HG03469 (cell line): ENCODE data around the gene ANKK1.

Experiments
- ATAC-seq: cut with Tn5 transposase; IDR thresholded peaks from one replicate; pipeline ENCODE4 v1.9.1; 2021; ENCODE audit warnings: mild to moderate bottlenecking, moderate library complexity, moderate number of reproducible peaks; ENCODE audit not compliant: unreplicated experiment

Gene ANKK1

DNA sequence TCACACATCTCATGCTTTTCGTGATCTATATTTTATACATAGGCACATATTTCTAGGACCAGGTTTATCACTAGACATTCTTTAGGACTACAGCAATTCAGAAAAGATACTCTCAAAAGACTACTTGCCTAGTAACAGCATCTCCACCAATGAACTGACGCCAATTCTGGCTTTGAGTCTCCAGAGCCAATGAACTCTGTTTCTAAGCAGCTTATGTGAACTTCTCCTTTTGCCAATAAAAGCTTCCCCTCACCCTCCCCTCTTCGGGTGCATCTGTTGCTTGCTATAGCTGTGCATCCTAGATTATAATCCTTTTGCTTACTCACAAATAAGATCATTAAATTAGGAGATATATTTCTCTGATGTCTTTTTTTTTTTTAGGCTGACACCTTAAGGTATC, 11.4 kb upstream of the ANKK1 start:
- ATAC-seq = no peak

DNA sequence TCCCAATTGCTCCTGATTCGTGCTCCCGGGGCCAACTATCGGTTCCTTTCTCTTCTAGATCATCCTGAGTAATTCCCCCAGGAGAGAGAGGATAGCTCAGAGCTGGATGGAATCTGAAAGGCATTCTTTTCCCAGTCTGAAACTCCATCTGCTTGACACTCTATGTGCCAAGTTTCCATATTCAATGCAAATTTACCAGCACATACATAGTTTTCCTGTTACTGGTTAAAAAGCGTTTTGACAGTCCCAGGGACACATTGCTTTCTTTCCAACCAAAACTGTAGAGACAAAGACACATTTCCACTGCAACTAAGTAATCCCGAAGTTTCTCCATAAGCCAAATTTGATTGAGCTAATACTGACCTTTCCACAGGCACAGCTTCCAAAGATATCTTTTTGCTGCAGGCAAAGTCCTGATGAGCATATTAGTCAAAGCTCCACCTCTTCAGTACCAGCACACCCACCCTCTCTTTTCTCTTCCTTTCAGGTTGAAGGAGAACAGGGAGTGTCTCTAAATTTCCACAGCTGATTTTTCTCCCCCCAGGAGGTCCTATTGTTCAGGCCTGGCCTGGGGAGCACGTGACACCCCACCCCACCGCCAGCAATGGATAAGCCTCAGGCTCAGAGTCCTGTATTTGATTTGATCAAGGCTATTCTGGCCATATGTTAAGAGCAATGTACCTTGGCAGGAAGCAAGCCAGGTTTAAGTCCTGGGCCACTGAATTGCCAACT, 9.7 kb upstream of the ANKK1 start:
- no peak for ATAC-seq

DNA sequence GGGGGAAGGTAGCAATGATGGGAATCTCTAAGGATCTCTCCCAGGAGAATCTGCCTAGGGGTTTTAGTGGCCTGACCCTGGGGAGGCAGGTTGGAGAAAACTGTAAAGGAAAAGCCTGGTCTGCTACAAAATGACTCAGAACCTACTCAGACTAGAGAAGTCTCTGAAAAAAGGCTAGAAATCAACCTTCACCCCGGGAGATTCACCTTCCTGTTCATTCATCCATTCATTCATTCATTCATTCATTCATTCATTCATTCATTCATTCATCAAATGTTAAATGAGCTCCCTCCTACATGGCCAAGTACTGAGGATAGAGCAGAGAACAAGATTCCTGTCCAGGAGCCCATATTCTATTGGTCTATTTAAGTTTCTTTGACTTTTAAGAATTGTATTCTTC, 8.9 kb upstream of the ANKK1 start:
- ATAC-seq = no peak

DNA sequence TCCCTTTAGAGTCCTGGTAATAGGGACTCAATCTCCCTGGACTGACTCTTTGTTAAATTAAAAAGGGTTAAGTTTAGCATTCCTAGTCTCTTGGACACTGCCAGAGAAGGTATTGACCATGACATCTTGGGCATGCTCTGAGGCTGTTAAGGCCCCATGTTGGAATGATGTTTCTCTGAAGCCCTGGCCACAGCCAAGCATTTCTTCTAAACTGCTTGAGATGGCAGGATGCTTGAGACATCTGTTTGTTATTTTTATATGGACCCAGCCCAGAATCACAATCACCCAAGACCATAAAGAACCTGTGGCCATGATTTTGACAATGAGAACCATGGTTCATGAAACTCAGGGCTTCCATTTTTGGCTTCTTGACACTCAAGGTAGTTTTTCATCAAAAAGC, 5.5 kb upstream of the ANKK1 start:
- ATAC-seq = no peak

DNA sequence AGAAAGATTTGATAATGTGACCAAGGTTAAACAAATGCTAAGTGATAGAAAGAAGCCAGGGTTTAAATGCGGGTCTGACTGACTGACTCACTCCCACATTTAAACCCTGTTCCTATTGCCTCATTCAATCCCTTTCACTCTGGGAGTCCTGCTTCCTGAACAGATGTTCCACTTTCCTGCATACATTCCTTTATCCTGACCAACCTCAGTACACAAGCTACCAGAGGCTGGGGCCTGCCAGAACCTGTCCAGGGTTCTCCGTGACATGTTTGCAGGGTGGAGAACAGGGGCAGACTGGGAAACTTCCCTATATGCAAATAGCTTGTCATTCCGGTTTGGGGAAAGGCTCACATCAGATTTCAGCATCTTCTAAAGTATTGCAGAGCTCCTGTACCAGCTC, 3.0 kb upstream of the ANKK1 start:
- no peak for ATAC-seq

DNA sequence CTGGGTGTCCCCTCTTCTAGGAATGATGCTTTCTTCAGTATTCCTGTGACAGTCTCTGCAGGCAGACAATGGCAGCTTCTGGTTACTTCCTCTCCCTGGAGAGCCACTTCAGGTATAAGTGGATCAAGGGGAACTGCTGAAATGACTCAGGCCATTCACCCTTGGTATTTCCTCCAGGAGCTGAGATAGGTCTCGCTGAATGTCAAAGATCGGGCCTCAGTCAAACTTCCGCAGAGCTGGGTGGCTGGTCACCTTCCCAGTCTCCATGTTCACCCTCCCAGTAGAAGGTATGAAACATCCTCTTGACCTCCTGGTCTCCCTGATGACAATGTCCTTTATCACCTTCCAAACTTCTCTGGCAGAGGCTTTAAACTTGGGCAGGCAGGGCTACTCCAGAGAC, 1.8 kb upstream of the ANKK1 start:
- ATAC-seq = no peak

DNA sequence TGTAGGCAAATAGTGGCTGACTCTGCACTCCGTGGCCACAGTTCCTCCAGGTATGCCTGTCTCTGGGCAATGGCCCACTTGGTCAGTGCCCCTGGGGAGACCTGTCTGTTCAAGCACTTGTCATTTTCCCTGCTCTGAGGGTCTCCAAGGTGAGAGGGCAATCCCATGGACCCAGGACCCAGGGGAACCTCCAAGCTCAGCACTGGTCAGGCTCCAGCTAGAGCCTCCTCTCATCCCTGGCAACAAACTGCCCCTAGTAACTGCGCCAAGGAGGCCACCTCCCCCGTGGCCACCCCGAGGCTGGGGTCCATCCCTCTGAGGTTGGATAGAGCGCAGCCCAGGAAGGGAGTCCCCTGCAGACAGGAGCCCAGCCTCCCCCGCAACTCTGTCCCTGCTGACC, 713 bp upstream of the ANKK1 start:
- no peak for ATAC-seq

DNA sequence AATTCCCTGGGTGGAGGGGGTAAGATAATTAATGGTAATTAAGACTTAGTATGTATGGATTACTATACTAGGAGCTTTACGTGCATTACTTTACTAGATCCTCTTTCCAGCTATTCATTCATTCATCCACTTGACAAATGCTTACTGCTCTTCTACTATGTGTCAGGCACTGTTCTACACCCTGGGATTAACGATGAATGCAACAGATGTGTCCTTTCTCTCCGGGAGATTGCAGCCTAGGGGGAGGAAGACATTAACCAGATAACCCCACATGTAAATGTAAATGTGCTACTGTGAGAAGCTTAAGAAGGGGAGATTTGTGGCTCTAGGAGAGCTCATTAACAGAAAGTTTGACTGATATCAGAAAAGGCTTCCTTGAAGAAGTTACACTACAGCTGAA, 1.7 kb downstream of the ANKK1 start:
- no peak for ATAC-seq

DNA sequence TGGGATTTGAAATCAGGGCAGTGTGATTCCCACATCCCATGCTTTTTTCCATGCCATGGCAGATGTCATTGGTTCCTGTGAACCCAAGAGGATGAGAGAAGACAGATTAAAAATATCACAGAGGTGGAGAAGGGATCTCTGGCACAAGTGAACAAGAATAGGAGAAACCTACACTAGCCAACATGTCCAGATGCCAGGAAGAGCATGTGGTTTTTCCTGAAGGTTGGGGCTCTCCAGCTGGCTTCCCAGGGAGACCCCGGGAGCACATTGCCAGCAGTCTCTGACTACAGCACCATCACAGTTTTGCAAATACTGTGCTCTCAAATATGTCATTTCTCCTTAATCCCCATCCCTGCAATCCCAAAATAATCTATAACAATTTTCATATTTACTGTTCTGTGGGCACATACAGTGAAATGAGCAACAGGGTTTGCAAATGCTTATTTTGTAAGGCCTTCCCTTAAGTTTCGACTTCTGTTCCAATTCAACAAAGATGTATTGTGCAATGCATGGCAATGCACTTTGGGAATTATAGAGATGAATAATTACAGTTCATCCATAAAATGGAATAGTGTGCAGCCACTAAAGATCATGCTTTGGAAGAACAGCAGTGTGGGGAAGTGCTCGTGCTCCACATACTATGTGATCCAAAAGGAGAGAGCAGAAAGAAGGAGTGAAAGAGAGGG, 4.8 kb downstream of the ANKK1 start:
- ATAC-seq = no peak

DNA sequence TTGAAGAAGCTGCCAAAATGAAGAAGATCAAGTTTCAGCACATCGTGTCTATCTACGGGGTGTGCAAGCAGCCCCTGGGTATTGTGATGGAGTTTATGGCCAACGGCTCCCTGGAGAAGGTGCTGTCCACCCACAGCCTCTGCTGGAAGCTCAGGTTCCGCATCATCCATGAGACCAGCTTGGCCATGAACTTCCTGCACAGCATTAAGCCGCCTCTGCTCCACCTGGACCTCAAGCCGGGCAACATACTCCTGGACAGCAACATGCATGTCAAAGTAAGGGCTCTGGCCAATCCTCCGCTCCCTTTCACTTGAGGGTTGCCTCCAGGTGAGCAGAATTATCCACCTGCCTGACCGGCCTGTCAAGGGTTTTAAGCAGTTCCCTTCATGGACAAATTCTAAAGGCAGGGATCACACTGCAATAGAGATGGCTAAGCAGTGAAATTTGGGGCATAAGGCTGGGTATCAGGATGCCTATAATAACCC, 6.0 kb downstream of the ANKK1 start:
- ATAC-seq = no peak

DNA sequence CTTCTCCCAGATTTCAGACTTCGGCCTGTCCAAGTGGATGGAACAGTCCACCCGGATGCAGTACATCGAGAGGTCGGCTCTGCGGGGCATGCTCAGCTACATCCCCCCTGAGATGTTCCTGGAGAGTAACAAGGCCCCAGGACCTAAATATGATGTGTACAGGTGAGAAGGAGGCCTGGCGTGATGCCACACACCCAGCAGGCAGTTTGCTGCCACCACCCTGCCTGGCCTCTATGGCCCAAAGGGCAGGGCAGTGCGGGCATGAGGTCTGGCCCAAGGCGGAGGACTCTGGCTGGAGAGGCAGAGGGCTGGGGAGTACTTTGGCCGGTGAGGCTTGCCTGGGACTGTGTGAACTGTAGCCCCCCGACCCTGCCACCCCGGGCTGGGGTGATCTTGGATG, 7.3 kb downstream of the ANKK1 start:
- ATAC-seq = no peak

DNA sequence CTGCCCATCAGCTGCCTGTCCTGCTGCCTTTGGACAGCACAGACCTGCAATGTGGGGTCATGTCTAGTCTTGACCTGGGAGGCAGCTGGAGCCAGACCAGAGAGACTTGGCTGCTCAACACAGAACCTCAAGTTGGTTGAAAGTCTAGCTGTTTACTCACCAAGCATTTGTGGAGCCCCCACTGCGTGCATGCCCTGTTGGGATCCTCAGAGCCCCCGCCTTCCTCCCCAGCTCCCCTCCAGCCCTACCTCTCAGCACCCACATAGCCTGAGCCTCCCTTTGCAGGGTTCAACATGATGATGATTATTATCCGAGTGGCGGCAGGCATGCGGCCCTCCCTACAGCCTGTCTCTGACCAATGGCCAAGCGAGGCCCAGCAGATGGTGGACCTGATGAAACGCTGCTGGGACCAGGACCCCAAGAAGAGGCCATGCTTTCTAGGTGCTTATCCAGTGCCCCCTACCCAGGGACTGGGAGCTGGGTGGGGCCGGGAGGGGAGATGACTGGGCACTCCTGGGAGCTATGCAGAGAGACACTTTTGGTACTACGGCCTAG, 8.3 kb downstream of the ANKK1 start:
- no peak for ATAC-seq

DNA sequence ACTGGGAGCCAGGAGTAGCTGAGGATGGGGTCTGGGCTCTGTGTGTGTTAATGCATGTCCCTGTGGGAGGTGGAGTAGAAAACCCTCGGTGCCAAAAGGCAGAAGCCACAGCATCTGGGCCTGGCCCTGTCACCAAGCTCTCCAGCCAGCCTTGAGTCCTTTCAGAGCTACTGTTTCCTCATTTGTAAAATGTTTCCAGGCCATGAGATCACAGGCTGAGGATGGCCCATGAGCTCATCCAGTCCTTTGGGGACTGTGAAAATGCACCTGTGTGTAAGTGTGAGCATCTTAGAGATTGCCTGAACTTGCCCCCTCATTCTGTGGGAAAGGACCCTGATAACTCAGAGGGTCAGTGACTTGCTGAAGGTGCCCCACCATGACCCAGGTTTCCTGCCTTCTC, 9.1 kb downstream of the ANKK1 start:
- no peak for ATAC-seq

DNA sequence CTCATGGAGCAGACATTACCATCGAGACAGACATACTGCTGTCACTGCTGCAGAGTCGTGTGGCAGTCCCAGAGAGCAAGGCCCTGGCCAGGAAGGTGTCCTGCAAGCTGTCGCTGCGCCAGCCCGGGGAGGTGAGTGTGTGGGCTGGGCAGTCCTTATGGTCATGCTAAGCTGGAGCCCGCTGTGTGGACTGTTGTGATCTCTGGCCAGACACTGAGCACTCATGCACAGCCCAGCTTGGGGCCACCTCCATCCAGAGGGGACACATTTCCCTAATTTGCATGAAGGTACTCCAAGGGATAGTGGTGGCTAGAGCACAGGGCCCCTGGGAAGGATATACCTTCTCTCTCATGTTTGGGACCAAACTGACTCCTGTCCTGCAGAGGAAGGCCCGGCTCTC, 9.6 kb downstream of the ANKK1 start:
- no peak for ATAC-seq

DNA sequence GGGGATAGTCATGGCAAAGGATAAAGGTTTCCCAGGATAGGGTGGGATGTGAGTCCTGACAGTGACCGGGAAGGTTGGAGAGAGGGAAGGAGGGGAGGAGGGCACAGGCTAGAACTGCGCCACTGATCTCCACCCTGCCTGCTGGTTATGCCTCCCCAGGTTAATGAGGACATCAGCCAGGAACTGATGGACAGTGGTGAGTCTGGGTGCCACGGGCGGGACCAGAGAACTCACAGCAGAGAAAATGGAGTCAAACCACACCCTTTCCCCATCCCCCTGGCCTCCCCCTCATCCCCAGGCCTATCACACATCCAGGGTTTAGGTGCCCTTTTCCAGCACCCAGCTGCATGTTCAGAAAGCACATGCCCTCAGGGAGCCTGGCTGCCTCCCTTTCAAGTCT, 10.2 kb downstream of the ANKK1 start:
- no peak for ATAC-seq

DNA sequence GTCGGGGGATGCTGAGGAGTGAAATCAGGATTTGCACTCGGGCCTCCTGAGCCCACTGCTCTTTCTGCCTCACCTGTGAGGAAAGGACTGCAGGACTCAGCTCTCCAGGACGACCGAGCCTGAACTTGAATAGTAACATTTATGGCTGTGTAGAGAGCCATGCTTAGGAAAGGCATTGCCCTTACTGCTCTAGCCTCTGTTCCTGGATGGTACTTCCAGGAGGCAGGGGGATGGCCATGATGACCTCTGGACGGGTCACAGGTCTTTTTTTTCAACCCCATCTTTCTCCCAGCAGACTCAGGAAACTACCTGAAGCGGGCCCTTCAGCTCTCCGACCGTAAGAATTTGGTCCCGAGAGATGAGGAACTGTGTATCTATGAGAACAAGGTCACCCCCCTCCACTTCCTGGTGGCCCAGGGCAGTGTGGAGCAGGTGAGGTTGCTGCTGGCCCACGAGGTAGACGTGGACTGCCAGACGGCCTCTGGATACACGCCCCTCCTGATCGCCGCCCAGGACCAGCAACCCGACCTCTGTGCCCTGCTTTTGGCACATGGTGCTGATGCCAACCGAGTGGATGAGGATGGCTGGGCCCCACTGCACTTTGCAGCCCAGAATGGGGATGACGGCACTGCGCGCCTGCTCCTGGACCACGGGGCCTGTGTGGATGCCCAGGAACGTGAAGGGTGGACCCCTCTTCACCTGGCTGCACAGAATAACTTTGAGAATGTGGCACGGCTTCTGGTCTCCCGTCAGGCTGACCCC, 11.3 kb downstream of the ANKK1 start:
- no peak for ATAC-seq

DNA sequence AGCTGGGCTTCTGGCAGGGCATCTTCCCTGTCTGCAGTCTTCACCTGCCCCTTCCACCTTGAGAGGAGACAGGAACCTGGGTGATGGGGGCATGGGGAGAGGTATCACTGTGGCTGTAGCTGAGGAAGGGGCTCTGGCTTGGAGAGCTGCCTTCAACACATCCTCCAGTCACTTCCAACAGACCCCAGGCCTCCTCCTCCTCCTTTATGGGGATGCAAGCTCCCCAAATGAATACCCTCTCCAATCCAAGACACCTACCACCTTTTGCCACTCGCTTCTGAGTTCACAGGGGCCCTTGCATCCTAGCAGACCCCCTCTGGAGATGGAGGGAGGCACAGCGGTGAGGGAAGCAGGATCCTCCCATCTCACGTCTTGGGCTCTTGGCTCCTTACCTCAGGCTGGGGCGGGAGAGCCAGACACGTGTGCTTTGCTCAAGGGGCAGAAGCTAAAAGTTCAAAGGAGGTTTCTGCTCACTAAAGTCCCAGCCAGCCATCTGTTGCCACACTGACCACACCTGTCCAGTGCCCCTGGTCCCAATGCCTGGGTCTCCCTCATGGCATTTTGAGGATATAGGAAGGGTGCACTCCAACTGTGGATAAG, 13.2 kb downstream of the ANKK1 start:
- no peak for ATAC-seq

DNA sequence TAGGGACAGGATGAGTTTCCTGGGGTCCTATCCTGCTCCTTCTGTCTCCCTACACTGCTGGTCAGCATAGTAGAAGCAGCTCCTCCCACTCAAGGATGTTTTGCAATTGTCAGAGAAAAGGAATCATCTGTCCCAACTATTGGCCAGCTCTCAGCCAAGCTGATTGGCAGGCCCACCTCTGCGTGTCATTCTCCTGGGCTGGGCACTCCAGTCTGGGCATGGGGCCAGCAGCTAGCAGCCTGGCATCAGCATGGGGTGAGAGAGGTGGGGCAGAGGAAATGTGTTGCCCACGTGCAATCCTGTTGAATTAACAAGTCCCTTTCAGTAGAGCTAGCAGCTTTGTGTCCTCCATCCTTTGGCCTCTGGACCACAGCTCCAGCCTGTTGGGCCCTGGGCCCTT, 14.1 kb downstream of the ANKK1 start:
- no peak for ATAC-seq

DNA sequence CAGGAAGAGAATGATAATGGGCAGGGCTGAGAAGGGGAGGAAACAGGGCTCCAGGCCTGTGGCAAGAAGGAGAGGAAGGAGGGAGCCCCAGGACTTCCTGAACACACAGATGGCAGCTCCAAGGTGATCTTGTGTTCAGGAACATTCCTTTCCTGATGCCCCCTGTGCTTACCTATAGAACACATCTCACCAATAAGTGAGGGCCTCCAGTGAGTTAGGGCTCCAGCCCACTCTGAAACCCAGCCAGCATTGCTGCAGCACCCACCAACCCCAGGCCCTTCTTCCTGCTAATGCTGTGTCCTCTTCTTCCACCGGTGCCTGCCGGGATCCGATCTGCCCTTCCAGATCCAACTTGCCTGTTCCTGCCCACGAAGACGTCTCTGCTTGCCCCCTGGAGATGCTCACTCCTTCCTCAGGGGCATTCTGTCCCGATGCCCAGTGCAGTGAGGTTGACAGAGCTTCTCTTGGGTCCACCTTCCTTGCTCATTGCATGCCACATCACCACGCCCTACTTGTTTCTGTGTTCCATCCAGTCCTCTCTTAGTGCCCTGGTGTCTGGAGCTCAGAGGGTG, 17.4 kb downstream of the ANKK1 start:
- ATAC-seq = no peak

DNA sequence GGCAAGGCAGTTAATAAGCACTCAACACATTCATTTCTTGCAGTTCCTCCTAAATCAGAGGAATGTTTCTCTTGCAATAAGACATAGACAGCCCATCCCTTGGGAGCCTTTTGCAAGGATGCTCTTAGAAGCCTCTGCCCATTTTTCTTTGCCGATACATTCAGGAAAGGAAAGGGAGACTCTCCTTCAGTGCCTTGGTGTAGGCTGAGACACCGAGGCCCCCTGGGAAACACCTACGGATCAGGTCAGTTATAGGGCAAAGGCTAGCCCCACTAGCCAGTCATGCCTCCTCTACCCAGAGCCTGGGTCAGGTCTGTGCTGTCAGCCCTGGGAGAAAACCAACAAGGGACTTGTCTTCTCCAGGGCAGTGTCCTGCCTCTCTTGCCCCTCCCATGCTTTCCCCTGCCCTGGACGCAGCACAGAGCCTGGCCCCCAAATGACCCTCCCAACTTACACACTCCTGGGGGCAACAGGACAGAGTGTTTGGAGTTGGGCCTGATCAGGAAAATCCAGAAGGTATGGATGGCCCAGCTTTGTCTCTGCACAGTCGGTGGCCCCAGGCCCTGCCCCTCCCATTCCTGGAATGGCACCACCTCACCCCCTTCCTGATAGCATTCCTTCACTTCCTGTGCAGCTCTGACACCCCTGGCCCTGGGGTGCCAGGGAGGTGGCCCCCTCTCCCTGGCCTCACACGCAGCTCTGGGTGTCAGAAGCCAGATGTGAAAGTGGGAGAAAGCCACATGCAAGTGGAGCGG, 18.3 kb downstream of the ANKK1 start:
- ATAC-seq = no peak
